Gastrocnemius medialis (tissue), 4 donors: ENCODE results near the gene HPN.

Experiments used
- POLR2A ChIP-seq, 2 donors: fragments of 450-650 bp; IDR thresholded peaks; one replicate each; pipeline ENCODE4 v1.6.1; 2017; ENCODE audit warnings: antibody characterized with exemption in 2 of 2, mild to moderate bottlenecking in 2 of 2, moderate library complexity in 2 of 2
- TF ChIP-seq, protein P1 (sequence below), 5 experiments: fragments of 450-650 bp in 3 of 5; fragments of 200-600 bp in 2 of 5; sonication (generic) in 2 of 5; IDR thresholded peaks in 4 of 5; conservative IDR thresholded peaks in 1 of 5; 1 replicate in 4 of 5; 2 replicates in 1 of 5; pipeline ENCODE4 v1.5.1; 2016 to 2019; ENCODE audit warnings: antibody characterized with exemption in 5 of 5, mild to moderate bottlenecking in 3 of 5, moderate library complexity in 3 of 5

- TF ChIP-seq, protein P1, sequence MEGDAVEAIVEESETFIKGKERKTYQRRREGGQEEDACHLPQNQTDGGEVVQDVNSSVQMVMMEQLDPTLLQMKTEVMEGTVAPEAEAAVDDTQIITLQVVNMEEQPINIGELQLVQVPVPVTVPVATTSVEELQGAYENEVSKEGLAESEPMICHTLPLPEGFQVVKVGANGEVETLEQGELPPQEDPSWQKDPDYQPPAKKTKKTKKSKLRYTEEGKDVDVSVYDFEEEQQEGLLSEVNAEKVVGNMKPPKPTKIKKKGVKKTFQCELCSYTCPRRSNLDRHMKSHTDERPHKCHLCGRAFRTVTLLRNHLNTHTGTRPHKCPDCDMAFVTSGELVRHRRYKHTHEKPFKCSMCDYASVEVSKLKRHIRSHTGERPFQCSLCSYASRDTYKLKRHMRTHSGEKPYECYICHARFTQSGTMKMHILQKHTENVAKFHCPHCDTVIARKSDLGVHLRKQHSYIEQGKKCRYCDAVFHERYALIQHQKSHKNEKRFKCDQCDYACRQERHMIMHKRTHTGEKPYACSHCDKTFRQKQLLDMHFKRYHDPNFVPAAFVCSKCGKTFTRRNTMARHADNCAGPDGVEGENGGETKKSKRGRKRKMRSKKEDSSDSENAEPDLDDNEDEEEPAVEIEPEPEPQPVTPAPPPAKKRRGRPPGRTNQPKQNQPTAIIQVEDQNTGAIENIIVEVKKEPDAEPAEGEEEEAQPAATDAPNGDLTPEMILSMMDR (IDR thresholded peaks at IDR 0.05 in 4 of 5, conservative IDR thresholded peaks at IDR 0.05 in 1 of 5), result no peak
- no peak for TF ChIP-seq POLR2A (IDR thresholded peaks at IDR 0.05)
These were observed 6.7 kb upstream of the HPN start for GRCh38 chr19:35034588-35035382.
